Activated CD8-positive, alpha-beta memory T cell treated with anti-CD3 and anti-CD28 coated beads for 48 hours (primary cell): Measurements from ENCODE around the gene FBXL16.
"Not testable (repeated sequence)": the region's sequence is repeated elsewhere in the genome, so short reads cannot be mapped to it uniquely, and the experiment has no call there.

ENCODE experiments used
- DNase-seq, 3 experiments: peaks; one replicate each; pipeline ENCODE4 v3.0.0-alpha.2; 2020; ENCODE audit warnings: low read depth in 2 of 3, low spot score in 2 of 3

The FBXL16 gene

DNA sequence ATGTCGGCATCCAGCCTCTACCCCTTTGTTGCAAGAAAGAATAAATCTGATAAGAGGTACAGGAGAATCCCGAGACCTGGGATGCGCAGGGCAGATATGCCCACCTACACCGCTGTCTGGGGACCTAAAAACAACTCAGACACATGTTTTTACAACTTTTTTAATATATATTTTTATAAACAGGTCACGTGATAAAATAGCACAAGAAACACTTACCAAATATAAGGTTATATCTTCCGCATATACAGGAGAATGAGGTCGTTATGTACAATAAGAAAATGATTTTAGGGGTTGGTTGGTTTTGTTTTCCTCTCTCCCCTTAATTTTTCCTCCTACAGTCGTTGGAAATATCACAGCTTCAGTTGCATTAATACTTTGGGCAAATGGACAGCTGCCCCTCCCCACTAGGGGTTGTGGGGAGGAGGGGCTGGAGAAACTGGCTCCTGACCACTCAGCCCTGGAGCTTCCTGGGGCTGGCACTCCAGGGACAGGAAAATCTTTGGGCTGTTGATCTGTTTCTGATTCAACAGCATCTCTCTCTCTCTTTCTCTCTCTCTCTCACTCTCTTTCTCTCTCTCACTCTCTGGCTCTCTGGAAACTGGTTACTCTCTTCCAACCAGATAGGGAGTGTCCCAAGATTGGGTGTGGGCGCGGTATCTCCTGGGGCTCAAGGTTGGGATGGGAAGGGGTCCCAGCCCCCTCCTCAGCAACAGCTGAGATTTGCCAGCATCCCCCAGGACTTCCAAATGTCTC lies 13.1 kb downstream of the FBXL16 start:
- DNase-seq, result no peak

DNA sequence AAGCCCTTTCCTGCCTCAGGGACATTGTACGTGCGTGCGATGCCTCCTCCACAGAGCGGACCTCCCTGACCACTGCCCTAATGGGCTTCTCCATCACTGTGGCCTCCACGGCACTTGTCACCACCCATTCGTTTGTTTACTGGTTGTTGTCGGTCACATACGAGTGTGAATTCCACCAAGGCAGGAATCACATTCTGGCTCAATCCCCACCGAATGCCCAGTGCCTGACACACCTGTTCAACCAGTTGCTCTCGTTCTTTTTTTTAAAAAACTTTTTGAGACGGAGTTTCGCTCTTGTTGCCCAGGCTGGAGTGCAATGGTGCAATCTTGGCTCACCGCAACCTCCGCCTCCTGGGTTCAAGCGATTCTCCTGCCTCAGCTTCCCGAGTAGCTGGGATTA lies 14.4 kb downstream of the FBXL16 start:
- DNase-seq, result not testable (repeated sequence)

DNA sequence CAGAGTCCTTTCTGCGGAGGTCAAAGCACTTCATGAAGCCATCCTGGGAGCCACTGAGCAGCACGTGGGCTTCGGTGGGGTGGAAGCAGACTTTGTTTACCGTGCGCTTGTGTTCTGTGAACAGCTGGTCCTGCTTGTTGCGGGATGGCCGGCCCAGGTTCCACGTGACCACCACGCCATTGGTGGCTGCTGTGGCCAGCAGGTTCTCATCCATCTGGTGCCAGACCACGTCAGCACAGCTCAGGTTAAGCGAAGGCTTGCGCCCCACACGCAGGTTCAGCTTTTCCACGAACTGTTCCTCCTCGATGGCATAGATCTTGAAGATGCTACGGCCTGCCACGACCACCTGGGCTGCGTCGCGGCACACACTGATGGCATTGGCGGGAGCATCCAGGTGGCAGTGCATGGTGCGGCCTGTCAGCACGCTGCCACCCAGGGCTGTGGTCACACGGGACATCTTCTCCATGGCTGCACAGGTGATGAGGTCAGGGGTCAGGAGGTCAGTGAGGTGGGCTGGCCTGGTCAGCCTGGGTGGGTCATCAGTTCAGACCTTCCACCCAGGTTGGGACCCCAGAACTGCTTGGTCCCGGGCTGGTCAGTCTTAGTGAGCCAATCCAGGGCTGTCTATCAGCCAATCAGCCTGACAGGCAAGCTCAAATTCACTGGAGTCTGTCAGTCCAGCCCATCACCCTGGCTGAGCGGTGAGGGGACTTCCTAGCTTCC lies 16.3 kb downstream of the FBXL16 start:
- DNase-seq, result no peak

DNA sequence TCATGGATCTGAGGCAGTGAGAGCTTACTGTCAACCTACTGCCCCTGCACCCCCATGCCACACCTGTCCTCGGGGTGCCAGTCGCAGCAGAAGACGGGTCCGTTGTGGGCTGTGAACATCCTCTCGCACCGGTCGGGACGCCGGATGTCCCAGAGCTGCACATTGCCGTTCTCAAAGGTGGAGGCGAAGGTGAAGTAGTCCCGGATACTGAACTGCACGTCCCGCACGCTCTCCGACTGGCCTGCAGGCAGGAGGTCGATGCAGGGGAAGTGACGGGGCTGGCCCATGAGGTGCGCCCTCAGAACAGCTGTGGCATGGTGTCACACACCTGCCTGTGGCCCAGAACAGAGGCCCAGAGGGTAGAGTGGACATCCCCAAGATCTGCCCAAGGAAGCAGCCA lies 18.1 kb downstream of the FBXL16 start:
- no peak for DNase-seq

DNA sequence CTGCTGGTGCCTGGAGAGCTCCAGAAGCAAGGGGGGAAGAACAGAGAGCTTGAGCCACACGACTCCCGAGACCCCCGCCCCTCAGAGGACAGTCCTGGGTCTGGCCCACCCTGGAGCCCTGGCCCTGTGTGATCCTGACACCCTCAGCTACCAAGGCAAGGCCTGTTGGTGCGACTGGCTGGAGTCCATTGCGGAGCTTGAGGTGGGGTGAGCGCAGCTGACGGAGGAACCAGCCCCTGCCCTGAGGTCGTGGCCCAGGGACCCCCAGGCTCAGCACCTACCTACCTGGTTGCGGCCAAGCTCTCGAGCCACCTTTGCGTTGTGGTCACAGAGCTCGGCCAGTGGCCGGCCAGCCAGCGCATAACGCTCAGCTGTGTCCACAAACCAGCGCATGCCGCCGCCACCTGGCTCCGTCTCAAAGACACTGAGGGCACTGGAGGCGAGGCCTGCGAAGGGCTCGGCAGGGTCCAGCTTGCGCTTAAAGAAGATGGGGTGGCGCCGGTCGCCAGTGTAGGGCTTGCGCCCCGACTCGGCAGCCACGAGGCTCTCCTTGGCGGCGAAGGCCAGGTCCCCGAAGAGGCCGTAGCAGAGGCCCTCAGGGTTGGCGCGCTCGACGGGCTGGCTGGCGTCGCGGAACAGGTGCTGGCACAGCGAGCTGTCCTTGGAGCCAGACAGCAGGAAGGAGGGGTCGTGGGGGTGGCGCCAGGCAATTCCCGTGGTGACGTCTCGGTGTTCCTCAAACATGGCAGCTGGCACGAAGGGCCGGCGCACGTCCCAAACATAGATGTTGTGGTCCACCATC lies 18.9 kb downstream of the FBXL16 start:
- DNase-seq, result no peak

DNA sequence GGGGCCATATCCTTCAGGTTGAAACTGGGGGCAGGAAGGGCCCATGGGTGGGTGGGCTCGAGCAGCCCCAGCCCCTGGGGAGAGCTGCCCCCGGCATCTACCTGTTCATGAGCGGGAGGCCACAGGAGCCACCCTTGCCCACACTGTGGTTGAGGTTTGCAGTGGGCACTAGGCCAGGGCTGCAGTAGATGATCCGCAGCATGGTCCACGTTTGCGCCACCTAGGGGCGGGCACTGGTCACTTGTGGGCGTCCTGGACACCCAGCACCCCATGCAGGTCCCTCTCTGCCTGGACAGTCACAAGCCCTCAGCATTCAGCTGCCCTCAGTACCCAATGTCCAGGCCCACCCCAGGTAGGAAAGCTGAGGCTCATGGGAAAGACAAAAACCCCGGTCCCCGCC lies 19.6 kb downstream of the FBXL16 start:
- no peak for DNase-seq

DNA sequence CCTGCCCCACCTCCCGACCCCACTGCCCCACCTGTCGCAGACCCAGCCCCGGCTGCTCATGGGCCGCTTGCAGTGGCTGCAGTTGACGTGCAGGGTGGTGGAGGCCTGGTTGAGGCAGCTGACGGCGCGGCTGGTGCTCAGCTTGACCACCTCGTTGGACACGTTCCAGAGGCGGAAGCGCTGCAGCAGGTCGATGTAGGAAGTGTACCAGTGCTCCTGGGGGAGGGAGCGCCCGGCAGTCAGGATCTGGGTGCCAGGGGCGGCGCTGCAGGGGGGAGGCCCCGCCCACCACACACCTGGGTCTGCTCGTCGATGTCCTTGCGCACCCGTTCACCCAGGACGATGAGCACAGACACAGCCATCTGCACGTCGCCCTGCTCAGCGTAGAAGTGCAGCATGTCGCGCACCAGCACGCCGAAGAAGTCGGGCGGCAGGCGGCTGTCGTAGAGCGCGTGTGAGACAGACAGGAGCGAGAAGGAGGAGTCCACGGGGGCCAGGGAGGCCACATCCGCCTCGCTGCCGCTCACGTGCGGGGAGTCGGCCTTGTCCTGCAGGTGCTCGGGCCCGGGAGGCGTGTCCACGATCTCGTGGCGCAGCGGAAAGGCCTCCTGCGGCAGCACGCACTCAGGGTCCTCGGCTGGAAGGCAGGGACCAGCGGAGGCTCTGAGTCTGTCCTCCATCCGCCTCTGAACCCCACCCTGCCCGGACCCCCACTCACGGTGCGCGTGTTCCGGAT lies 20.5 kb downstream of the FBXL16 start:
- DNase-seq, result no peak

DNA sequence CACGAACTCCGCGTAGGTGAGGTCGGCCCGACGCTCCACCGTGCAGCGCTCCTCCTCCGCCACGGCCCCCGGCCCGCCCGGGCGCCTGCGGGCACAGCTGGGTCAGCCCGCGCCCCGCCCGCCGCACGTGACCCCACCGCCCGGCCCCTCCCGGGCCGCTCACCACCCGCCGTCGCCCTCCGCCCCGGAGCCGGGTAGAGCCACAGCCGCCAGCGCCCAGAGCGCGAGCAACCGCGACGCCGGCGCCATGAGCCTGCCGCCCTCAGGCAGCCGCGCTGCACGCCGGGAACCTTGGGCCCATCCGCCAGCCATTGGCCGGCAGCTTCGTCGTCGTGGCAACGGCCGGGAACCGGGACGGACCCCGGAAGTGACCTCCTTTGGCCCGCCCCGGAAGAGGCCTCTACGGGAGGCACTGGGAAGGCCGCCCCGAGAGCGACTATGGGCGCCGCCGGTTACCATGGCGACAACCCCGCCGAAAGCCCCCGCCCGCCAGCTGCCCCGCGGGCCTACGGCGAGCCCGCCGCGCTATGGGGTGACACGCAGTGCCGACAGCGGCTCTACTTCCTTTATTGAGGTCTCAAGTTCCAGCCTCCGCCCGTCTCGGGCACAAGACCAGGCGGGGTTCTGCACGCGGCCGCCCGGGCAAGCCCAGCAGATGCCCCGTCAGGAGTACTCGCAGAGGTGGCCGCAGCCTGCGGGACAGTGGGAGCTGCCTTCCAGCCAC lies 21.4 kb downstream of the FBXL16 start, which contains the start of gene JMJD8:
Gene JMJD8, minus strand, starts transcription at position 264 of the 724 bp plus-strand sequence. Its CDS starts 15 bp downstream, at position 249.
- DNase-seq, result peak; percentile 90 to 96 (median 92)

DNA sequence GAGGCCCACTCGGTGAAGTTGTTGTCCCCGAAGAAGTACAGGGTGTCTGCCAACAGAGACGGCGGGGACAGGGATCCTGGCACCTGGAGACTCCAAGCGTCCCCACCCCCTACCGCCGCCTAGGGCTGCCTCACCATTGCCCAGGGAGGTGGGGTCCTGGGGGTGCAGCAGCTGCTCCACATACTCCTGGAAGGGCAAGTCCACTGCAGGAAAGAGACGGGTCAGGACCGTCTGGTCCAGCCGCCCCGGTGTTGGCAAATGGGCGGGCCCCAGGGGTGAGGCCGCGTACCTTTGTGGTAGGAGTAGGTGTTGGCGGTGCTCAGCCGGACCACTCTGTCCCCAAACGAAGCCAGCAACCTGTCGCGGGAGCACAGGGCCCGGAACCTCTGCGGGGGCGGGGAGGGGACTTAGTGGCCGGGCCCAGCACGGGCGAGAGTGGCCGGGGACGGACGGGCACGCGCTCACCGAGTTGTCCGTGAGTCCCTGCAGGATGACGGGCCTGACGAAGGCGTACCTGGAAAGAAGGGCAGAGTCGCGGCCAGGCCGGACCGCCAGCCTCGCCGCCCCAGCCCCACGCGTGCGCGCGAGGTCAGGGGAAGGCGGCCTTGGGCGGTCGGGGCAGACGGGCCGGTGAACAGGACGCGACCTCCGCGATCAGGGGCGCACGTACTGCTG lies 22.1 kb downstream of the FBXL16 start:
- no peak for DNase-seq

DNA sequence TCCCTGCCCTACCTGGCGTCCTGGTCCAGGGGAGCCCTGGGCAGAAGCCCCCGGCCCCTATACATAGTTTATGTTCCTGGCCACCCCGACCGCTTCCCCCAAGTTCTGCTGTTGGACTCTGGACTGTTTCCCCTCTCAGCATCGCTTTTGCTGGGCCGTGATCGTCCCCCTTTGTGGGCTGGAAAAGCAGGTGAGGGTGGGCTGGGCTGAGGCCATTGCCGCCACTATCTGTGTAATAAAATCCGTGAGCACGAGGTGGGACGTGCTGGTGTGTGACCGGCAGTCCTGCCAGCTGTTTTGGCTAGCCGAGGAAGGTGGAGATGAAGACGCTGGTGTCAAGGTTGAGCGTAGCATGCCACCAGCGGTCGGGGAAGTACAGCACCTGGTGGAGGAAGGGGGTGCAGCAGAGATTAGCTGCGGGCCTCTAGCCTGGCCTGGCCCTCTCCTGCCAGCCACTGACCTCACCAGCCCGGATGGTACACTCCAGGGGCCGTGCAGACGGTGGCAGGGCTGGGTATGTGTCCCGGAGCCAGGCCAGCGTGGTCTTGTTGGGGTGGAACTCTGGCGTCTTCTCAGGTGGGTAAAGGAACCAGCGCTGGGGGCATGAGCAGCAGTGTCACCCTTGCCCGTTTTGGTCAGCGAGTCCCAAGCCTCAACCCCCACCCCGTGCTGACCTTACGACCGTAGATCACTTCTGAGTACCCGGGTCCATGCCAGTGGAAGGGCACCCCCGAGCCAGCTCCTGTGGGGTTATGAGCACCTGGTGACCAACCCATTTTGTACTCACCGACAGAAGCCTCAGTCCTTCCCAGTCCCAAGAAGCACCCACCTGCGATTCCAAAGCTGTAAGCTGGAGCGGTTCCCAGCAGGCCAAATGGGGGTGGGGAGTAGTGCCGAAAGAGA lies 22.9 kb downstream of the FBXL16 start:
- no peak for DNase-seq

DNA sequence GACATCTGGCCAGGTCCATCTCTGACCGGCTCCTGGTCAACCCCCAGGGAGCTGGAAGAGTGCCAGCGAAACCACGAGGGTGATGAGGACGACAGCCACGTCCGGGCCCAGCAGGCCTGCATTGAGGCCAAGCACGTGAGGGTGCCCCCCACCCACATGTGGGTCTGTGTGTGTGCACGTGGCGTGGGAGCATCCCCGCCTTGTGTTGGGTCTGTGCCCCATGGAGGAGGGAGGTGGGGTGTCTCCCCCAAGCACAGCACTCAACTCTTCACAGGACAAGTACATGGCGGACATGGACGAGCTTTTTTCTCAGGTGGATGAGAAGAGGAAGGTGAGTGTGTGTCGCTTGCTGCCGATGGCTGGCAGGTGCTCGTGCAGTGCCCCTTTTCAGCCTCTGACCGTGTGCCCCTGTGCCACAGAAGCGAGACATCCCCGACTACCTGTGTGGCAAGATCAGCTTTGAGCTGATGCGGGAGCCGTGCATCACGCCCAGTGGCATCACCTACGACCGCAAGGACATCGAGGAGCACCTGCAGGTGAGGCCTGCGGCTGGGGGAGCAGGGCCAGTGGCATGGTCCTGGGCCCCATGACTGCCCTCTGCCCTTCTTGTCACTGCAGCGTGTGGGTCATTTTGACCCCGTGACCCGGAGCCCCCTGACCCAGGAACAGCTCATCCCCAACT lies 23.7 kb downstream of the FBXL16 start:
- DNase-seq, result no peak

DNA sequence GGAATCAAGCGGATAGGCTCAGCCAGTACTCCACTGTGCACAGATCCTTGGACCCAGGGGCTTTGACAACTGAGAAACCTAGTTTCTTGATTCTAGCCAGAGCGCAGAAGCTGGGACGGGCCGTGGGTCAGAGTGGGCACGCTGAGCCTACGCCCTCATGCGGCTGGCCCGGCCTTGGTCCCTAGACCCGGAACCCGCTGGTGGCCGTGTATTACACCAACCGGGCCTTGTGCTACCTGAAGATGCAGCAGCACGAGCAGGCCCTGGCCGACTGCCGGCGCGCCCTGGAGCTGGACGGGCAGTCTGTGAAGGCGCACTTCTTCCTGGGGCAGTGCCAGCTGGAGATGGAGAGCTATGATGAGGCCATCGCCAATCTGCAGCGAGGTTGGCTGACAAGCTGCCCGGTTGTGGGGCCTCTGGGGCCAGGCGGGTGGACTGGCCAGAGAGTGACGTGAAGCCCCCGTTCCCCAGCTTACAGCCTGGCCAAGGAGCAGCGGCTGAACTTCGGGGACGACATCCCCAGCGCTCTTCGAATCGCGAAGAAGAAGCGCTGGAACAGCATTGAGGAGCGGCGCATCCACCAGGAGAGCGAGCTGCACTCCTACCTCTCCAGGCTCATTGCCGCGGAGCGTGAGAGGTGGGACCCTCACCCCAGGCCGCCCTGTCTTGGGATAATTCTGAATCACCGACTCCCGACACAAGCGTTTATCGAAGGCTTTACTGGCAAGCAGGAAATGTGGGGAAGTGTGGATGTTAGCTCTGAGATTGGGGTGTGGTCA lies 24.4 kb downstream of the FBXL16 start:
- DNase-seq, result no peak

DNA sequence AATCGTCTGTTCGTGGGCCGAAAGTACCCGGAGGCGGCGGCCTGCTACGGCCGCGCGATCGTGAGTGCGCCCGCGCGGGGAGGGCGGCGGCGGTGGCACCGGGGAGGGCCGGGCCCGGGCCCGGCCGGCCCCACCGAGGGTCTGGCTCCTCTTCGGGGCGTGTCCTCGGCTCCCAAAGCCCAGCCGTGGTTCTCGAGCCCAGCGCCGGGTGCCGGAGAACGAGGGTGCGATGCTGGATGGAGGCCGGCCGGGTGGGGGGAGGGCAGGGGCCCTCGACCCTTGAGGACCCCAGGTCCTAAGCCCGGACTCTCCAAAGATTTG lies 25.0 kb downstream of the FBXL16 start:
- DNase-seq, result no peak

DNA sequence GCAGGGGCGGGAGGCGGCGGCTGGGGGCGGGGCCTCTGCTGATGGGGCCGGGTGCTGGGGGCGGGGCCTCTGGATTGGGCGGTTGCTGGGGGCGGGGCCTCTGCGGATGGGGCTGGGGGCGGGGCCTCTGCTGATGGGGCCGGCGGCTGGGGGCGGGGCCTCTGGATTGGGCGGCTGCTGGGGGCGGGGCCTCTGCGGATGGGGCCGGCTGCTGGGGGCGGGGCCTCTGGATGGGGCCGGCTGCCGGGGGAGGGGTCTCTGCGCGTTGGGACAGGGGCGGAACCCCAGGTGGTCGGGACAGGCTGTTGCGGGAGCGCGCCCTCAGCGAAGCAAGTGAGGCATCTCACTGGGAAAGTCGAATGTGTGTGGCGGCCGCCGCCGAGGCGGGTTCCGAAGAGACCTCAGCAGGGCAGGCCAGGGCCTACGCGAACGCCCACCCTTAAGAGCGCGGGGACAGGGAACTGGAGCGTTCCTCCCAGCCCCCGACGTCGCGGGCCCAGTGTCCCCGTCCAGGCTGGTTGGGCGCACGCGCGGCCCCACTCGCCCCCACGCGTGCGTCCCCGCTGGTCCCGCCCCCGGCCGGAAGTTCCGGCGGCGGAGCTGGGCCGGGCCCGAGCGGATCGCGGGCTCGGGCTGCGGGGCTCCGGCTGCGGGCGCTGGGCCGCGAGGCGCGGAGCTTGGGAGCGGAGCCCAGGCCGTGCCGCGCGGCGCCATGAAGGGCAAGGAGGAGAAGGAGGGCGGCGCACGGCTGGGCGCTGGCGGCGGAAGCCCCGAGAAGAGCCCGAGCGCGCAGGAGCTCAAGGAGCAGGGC lies 25.6 kb downstream of the FBXL16 start, which contains the start of gene STUB1:
Gene STUB1, plus strand, starts transcription at position 597 of the 811 bp plus-strand sequence. Its CDS starts 116 bp downstream, at position 713.
- DNase-seq, result peak; percentile 77 to 81 (median 79)

DNA sequence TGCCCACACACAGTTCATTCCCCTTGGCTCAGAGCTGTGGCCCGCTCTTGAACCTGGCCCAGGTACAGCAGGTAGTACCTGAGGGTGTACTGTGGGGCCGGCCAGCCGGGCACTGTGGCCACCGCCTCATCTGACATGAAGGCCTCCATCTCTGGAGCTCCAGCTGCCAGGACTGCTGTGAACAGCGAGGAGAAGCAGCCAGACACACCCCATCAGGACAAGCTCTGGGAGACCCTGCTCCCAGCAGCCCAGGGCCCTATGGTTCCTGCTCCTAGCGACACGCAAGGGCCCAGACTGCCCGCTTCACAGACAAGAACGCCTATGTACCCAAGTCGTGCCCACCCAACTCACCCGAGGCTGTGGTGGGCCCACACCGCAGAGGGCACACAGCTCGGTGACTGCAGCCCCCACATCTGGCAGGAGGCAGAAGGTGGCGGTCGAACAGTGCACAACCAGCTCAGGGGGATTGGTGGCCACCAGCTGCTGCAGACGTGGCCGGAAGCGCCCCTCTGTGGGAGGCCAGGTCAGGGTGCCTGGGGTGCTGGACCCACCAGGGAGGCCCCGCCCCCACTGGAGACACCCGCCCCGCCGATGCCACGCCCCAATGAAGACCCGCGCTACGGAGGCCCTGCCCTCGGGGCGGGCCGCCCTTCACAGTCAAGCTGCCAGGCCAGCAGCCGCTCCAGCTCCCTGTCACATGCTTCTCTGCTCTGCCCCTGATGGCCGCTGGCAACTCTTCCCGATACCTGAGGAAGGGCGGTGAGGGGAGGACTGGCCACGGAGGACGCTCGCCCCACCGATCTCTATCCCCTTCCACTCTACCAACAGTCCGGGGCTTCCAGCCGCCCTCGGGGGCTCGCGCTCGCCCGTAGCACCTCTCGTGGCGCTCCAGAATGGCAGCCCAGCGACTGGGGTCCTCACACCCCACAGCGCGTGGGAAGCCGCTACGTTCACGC lies 26.5 kb downstream of the FBXL16 start:
- no peak for DNase-seq
